HG03103 (cell line): ENCODE results near the gene PRAME.
"Not testable (repeated sequence)": the region's sequence is repeated elsewhere in the genome, so short reads cannot be mapped to it uniquely, and the experiment has no call there.

Experiments used
- ATAC-seq: cut with Tn5 transposase; IDR thresholded peaks from one replicate; pipeline ENCODE4 v1.9.1; 2021; ENCODE audit warnings: low read depth; ENCODE audit not compliant: unreplicated experiment

The PRAME gene

DNA sequence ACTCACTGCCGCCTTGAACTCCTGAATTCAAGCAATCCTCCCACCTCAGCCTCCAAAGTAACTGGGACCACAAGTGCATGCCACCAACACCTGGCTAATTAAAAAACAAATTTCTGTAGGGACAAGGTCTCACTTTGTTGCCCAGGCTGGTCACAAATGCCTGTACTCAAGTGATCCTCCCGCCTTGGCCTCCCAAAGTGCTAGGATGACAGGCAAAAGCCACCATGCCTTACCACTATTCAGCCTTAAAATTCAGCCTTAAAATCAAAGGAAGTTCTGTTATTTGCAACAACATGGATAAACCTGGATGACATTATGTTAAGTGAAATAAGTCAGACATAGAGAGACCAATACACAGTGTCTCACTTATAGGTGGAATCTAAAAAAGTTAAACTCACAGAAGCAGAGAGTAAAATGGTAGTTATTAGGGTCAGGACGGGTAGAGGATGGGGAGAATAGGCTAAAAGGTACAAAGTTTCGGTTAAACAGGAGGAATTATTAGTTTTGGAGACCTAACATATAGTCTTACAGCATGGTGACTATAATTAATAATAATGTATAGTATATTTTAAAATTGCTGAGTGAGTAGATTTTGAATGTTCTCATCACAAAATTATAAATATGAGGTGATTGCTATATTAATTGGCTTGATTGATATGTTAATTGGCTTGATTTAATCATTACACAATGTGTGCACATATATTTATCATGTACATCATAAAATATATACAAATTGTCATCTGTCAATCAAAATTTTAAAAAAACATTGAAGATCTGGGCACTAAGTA is 32.7 kb downstream of the PRAME start:
- ATAC-seq: no peak

DNA sequence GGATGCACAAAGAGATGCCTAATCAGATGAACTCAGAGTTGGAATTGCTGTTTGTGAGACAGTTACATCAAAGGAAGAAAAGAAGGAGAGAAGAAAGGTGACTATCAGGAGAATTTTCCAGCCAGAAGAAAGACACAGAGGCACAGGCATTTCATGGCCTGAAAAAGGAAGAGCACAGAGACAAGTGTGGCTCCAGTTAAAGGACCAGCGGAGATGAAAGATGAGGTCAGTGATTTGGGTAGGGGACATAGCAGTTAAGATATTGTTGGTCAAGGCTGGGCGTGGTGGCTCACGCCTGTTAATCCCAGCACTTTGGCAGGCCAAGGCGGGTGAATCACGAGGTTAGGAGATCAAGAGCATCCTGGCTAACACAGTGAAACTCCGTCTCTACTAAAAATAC is 35.6 kb downstream of the PRAME start:
- ATAC-seq: no peak

DNA sequence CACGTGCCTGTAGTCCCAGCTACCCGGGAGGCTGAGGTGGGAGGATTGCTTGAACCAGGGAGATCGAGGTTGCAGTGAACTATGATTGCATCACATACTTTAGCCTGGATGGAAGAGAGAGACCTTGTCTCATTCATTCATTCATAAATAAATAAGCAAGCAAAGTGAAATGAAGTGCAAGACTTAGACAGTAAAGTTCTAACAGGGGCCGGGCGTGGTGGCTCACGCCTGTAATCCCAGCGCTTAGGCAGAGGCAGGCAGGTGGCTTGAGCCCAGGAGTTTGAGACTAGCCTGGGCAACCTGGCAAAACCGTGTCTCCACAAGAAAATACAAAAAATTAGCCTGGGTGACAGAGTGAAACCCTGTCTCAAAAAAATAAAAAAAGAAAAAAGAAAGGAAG is 37.4 kb downstream of the PRAME start:
- no peak for ATAC-seq

DNA sequence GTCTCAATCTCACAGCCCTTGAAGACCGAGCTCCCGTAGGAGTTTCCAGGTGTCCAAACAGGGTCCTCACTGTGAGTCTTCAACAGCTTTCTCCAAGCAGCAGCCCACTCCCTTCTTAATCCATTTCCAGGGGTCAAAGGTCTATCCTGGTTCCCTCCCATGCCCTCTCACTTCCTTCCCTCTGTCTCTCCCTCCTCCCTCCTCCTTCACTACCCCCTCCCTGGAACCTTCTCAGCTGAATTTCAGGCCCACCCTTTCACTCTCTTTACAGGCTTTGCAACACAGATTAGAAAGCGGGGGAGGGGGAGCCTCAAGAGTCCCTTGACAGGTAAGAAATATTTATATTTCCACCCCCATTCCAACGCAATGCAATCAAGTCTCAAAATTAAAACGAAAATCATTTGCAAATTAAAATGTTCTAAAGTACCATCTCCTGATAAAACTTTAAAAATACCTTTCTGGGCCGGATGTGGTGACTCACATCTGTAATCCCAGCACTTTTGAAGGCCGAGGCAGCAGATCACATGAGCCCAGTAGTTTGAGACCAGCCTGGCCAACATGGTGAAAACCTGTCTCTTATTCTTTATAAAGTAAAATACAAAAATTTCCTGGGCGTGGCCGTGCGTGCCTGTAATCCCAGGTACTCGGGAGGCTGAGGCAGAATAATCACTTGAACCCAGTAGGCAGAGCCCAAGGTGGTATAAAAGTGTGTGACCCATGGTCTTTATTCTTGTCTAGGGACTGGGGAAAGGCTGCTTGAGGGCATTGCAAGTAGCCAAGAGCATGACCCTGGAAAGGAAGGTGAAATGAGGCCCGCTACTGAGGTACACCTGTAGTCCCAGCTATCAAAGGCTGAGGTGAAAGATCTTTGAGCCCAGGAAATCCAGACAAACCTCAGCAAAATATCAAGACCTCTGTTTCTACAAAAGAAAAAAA is 38.1 kb downstream of the PRAME start:
- no peak for ATAC-seq

DNA sequence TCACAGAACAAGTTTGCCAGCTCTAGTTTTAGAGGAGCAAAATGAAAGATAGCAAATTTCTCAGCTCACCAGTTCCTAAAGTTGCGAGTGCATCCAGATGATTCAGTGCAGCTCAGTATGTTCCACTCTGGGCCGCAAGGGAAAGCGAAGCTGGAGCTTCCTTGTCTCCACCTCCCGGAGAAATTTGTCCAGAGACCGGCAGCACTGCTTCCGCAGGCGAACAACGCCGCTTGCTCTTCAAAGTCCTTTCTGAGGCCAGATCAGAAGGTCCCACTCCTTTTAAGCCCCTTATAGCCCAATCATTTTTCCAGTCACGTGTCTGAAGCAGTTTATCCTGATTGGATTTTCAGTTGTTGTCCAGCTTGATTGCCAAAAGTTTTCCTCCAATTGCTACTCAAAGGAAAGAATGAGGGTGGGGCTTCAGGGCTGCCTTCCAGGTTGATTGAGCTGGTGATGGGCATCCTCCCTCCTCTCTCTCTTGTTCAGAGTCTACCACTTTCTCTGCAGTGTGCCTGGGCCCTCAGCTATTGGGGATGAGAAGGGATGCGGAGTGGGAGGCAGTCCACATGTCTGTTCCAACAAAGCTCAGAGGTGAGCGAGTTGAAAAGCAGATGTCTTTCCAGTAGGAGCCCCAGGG is 38.9 kb downstream of the PRAME start, which contains the start of gene ZNF280A:
Gene ZNF280A (minus strand): TSS at position 251 of the 637 bp plus-strand sequence. CDS start 4,640 bp downstream, outside the sequence.
- no peak for ATAC-seq

DNA sequence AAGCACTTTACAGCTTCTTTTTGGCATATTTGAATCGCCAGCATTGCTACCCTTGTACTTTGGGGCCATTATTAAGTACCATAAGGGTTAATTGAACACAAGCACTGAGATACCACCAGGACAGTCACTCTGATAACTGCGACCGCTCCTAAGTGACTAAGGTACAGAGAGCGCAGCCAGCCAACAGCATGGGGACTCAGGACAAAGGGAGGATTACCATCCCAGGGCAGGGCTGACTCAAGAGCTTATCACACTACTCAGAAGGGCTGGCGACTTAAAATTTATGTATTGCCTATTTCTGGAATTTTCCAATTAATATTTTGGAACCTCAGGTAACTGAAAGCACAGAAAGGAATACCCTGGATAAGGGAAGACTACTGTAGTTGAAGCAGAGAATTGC is 39.5 kb downstream of the PRAME start:
- ATAC-seq: no peak

DNA sequence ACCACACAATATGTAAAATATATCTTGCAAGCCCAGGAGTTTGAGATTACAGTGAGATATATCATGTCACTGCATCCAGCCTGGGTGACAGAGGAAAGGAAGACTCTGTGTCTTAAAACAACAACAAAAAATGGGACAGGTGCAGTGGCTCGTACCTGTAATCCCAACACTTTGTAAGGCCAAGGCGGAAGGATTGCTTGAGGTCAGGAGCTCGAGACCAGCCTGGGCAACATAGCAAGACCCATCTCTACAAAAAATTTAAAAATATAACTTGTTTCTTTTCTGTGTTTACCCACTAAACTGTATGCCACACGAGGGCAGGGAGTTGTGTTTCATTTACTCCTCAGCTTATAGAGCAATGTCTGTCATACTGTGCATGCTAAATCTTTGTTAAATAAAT is 42.1 kb downstream of the PRAME start:
- ATAC-seq: no peak

DNA sequence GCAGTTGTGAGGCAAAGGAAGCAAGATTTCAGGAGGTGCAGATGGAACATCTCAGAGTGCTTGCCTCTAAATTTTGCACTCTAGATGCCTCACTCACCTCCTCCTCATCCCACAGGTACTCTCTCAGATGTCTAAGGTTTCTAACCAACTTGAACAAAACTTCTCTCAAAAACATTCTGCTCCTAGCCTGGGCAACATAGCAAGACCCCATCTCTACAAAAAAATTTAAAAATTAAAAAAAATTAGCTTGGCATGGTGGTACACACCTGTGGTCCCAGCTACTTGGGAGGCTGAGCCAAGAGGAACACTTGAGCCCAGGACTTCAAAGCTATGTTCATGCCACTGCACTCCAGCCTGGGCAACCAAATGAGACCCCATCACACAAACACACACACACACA is 43.2 kb downstream of the PRAME start:
- no peak for ATAC-seq

DNA sequence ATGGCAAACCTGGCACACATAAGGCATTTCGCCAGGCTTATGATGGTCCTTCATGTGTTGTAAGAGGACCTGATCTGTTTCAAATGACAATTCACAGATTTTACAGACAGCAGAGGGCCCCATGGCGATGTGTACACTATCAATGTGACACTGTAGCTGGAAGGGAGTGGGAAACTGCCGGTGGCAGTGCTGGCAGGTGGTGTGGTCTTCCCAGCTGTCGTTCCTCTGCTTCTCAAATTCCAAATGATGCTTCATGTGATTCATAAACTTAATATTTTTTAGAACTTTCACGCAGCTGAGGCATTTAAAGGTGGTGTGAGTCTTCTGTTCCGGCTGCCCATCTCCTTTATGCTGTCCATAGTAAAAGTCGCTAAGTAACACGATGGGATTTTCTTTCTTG is 44.6 kb downstream of the PRAME start:
- not testable (repeated sequence) for ATAC-seq

DNA sequence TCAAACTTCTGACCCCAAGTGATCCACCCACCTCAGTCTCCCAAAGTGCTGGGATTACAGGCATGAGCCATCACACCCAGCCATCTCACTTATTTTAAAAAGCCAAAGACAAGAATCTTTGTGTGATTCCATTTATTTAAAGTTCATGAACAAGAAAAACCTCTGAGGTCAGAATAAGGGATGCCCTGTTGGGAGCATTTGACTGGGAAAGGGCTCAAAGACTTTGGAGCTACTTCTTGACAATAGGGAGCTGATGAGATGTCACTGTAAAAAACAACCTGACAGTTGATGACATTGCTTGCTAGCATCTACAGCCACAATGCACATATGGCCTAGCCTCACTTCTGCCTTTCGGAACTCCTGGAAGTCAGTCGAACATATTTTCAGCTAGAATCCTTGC is 45.4 kb downstream of the PRAME start:
- no peak for ATAC-seq

DNA sequence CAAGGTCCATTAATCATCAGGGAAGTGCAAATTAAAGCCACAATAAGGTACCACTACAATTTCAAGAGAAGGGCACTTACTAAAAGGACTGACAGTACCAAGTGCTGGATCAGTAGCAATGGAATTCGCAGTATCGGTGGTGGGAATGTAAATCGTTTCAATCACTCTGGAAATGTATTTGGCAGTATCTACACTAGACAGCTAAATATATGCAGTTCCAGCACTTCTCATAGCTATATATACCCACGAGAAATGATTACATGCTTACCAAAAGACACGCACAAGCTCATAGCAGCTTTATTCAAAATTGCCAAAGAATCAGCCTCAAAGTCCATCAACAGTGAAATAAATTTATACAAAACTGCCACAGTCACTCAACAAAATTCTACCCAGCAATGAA is 46.1 kb downstream of the PRAME start:
- no peak for ATAC-seq

DNA sequence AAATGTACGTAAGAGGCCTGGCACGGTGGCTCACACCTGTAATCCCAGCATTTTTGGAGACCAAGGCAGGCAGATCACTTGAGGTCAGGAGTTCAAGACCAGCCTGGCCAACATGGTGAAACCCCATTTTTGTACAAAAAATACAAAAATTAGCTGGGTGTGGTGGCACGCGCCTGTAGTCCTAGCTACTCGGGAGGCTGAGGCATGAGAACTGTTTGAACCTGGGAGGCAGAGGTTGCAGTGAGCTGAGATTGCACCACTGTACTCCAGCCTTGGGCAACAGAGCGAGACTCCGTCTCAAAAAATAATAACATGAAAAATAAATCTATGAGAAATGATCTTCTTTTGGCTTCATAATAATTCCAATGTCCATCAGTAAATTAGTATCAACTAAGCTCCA is 48.2 kb downstream of the PRAME start:
- not testable (repeated sequence) for ATAC-seq

DNA sequence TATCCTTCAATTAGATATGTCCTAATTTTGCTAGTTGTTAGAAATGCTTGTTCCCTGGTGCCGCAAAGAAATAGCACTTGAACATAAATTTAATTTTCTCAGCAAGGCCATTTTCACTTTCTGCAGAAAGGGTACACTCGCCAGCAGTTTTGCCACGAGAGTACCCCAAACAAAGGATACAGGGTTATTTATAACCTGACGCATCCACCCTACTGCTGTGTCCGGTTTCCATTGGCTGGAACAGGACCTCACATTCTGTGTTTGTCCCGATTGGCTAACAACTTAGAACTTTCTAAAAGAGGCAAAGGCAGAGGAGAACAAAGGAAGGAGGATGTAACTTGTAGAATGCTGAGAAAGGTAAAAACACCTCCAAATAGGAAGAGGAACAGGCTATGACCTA is 49.2 kb downstream of the PRAME start:
- not testable (repeated sequence) for ATAC-seq

DNA sequence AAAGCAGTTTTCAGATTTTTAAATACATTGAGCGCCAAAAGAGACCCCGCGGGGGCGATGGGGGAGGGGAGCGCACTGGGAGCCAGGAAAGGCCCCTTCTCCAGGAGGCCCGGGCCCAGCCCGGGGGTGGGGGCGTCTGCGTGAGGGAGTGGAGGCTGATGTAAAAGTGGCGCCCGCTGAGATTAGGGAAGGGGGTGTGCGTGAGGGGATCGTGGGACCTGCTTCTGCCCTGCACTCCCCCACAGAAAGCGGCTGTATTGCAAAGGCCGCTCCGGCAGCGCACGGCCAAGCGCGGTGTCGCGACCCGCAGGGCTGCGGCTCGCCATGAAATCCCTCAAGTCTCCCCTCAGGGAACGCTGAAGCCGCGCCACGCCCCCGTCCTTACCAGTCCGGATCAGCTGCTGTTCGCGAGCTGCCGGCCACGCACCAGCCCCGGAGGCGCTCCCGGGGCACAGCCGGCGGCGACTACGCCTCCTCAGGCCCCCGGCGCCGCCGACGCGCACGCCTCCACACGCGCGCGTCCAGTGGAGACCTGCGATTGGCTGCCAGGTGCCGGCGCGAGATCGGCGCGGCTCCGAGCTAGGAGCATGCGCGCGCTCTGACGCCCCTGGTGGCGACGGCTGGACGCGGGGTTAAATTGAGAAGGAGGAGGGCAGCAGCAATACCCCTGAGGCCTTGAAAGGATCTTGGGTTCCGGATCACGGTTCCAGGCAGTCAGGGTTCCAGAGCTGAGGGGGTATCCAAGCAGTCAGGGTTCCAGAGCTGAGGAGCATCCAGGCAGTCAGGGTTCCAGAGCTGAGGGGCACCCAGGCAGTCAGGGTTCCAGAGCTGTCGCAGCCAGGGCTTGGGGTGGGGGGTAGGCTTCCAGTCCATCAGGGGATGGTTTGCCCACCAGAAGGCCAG is 50.5 kb downstream of the PRAME start, which contains the start of gene ZNF280B:
Gene ZNF280B (minus strand): TSS at position 469 of the 903 bp plus-strand sequence. CDS start 19,344 bp downstream, outside the sequence.
- no peak for ATAC-seq

DNA sequence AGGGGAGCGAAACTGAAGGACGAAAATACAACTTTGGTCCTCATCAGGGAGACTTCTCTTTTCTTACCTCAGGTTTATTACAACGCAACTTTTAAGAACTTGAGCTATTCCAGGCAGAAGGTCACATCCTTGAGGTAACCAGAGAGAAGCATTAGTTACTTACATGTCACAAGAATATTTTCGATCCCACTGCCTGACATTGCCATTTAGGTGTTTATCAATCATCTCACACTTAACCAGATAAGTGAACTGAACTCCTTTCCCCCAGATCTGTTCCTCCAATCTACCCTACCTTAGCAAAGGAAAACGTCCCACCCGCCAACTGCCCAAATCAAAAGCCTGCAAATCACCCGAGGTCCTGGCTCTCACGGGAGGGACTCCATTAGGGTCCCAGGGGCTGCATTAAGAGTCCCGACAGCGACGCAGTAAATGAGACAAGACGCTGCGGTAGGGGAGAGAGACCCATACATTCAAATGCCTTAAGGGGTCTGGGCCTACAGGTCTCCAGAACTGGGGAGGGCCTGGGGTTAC is 51.3 kb downstream of the PRAME start:
- ATAC-seq: no peak

DNA sequence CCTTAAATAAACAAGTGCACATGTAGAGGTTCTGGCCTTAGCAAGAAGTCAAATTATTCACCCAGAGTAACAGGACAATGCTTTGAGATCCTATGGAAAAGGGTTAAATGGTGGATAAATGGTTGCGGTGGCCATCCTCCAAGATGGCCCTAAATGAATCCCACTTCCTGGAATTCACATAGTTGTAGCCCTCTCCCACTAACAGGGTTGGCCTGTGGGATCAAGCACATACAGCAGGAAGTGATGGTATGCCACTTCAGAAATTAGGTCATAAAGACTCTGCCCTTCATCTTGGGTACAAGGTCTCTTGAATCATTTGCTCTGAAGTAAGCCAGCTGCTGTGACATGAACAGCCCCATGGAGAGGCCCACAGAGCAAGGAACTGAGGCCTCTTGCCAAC is 52.3 kb downstream of the PRAME start:
- no peak for ATAC-seq

DNA sequence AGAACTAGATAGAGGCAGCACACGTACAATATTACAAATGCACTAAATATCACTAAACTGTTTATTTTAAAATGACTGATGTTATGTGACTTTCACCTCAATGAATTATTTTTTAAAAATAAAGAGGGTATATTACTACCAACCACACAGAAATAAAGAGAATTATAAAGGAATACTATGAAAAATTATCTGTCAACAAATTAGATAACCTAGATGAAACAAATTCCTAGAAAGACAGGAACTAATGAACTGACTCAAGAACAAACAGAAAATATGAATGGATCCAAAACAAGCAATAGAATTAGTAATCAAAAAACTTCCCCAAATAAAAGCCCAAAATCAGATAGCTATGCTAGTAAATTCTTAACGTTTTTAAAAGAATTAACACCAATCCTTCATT is 60.8 kb downstream of the PRAME start:
- no peak for ATAC-seq
